ENCODE data around the gene NQO1. TPM values are rescaled to one million over a fixed set of nuclear protein-coding genes. Genes with fewer than 3 reads are reported as not detected.

The NQO1 gene
- total and polyA plus RNA-seq, 2 of the 4 experiments (the other 2 are of a cell fraction) = 304 to 426 TPM

- ChIA-PET CTCF (no interaction called here), POLR2A (ENCODE audit: unreplicated experiment) (no interaction called here)
- Histone ChIP-seq H3K36me3 (ENCODE audit: control insufficient read depth, insufficient read depth, low read length) (peaks cover 10% of the 10 kb centered on the region), H3K79me1 (ENCODE audit: low read depth in 1 of 2, low read length in 2 of 2) (peaks cover 28 to 36% of the 10 kb centered on the region in 2 experiments), H3K4me1 (ENCODE audit: control insufficient read depth, insufficient read depth, low read length) (peaks cover 2% of the 10 kb centered on the region), H3K4me3 (ENCODE audit: insufficient read depth, low read depth, low read length) (no peak overlapping the region), H2BK120ac (ENCODE audit: low read depth, low read length) (no peak overlapping the region), H3K23ac (ENCODE audit: low read depth, low read length) (0 out of 2 replicates have a peak overlapping the region, but pooled peaks have one; percentile 11), H2AFZ (replicated peaks; ENCODE audit: low read length, poor library complexity) (no peak overlapping the region), H4K8ac (ENCODE audit: low read depth in 2 of 2, low read length in 2 of 2) (no peak overlapping the region), H3K18ac (ENCODE audit: low read depth, low read length) (no peak overlapping the region), H3K56ac (ENCODE audit: extremely low read depth, insufficient read depth, low read length) (no peak overlapping the region), H4K5ac (ENCODE audit: low read depth, low read length) (no peak overlapping the region), H4K91ac (ENCODE audit: insufficient read depth, low read depth, low read length) (no peak overlapping the region), H3K9ac (ENCODE audit: low read depth, low read length) (no peak overlapping the region), H4K20me1 (ENCODE audit: insufficient read depth, low read length) (peaks cover 4% of the 10 kb centered on the region; the same call in 1 of the 2 replicates), H2AK5ac (ENCODE audit: low read depth, low read length) (no peak overlapping the region), H3K14ac (replicated peaks; ENCODE audit: low read depth, low read length) (no peak overlapping the region), H2BK20ac (ENCODE audit: low read depth, low read length) (no peak overlapping the region), H3K4ac (ENCODE audit: low read depth, low read length) (no peak overlapping the region), H3K4me2 (ENCODE audit: low read depth, low read length) (no peak overlapping the region), H3K27ac (ENCODE audit: insufficient read depth, low read length) (no peak overlapping the region), H3K9me1 (ENCODE audit: insufficient read depth, low read length) (peaks cover 5% of the 10 kb centered on the region; the same call in 1 of the 2 replicates), H2AK9ac (replicated peaks; ENCODE audit: low read depth, low read length, poor library complexity) (no peak overlapping the region), H3K9me3 (ENCODE audit: control insufficient read depth, insufficient read depth, low read length) (no peaks in the 10 kb centered on the region), H3K27me3 (ENCODE audit: control insufficient read depth, insufficient read depth, low read length) (no peaks in the 10 kb centered on the region), H2BK15ac (ENCODE audit: low read depth, low read length) (no peak overlapping the region), H2BK5ac (ENCODE audit: low read depth, low read length, poor library complexity, severe bottlenecking) (peak overlapping the region; percentile 34)
- BruUV-seq (replicated peaks) = no TSS peak
- dilution Hi-C loops (cut with HindIII; ENCODE audit: low sequenced_read_pairs, unreplicated experiment) (no loop called here), intact Hi-C loops (cut with micrococcal nuclease) (no loop called here), in situ Hi-C loops (cut with MboI; ENCODE audit: low sequenced_read_pairs) (no loop called here)
- TF ChIP-seq RFX5 (IDR thresholded peaks at IDR 0.05; ENCODE audit: low read depth, low read length) (no peak), MAZ (IDR thresholded peaks at IDR 0.05; ENCODE audit: borderline replicate concordance, low read depth, low read length) (no peak), ELK1 (IDR thresholded peaks at IDR 0.05; ENCODE audit: borderline replicate concordance, low read depth, low read length) (no peak), POLR2A (IDR thresholded peaks at IDR 0.05; ENCODE audit: low read depth, low read length) (no peak), BHLHE40 (IDR thresholded peaks at IDR 0.05; ENCODE audit: low read depth, low read length) (no peak), CTCF (conservative IDR thresholded peaks at IDR 0.05; ENCODE audit: low read depth, low read length) (no peak), RAD21 (IDR thresholded peaks at IDR 0.05; ENCODE audit: low read length) (no peak), MXI1 (IDR thresholded peaks at IDR 0.05; ENCODE audit: borderline replicate concordance, low read depth, low read length) (no peak), FOS (IDR thresholded peaks at IDR 0.05; ENCODE audit: low read depth, low read length) (no peak), CHD1 (IDR thresholded peaks at IDR 0.05; ENCODE audit: low read depth, low read length) (no peak), SMC3 (IDR thresholded peaks at IDR 0.05; ENCODE audit: low read depth, low read length) (no peak), NFE2L2 (IDR thresholded peaks at IDR 0.05; ENCODE audit: low read depth, low read length) (no peak), RCOR1 (IDR thresholded peaks at IDR 0.05; ENCODE audit: insufficient replicate concordance, low read length) (no peak), MAFK (IDR thresholded peaks at IDR 0.05; ENCODE audit: low read depth, low read length) (no peak)
- TF ChIP-seq, protein P1, sequence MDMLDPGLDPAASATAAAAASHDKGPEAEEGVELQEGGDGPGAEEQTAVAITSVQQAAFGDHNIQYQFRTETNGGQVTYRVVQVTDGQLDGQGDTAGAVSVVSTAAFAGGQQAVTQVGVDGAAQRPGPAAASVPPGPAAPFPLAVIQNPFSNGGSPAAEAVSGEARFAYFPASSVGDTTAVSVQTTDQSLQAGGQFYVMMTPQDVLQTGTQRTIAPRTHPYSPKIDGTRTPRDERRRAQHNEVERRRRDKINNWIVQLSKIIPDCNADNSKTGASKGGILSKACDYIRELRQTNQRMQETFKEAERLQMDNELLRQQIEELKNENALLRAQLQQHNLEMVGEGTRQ (IDR thresholded peaks at IDR 0.05; ENCODE audit: low read depth, low read length) = no peak
- no peak for DNase-seq
- no peak for ATAC-seq (ENCODE audit: low read depth)
Measured at GRCh38 chr16:69701452-69701851, 24.9 kb downstream of the NQO1 start.
